Non-pigmented ciliary epithelial cell (primary cell): ENCODE data around the gene ZNF205.
"Not testable (repeated sequence)": the region's sequence is repeated elsewhere in the genome, so short reads cannot be mapped to it uniquely, and the experiment has no call there.

Experiments
- DNase-seq: peaks from one replicate; pipeline ENCODE4 v3.0.0-alpha.2; 2010; ENCODE audit warnings: low read depth

ZNF205 gene

DNA sequence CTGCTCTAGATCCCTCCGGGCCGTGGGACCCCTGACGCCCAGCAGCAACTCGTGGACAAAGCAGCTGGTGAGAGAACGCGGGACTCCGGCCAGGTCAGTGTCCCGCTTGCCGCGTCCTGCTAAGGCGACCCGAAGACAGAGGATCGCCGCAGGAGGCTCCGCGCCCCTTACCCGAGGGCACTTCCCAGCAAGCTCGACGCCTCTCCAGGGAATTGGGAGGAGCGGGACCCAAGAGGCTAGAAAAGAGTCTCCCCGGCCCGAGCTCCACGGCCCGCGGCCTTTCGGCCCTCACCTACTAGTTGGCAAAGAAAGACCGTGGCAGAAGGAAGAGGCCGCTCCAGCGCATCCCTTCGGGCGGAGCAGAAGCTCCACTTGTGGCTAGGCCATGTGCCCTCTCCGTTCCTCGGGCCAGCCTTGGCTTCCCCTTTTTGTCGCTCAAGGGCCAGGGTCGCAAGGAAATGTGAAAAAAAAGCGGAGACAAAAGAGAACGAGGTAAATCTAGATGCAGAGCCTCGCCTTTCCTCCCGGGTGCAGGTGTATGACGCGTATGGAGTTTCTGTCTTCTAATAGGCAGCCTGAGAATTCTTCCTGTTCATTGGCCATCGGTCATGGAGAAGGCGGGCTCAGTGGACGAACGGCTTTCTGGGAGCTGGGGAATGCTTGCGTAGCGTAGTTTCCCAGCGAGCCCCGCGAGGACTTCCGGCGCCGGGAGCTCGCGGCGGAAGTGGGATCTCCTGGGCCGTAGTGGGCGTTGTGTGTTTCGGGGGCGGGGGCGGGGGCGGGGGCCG lies 22.1 kb downstream of the ZNF205 start, which contains the start of gene ZNF213:
ZNF213 (plus strand) TSS at position 692 of the 788 bp plus-strand sequence. CDS start 2,252 bp downstream, outside the sequence.
- peak; percentile 89 for DNase-seq

DNA sequence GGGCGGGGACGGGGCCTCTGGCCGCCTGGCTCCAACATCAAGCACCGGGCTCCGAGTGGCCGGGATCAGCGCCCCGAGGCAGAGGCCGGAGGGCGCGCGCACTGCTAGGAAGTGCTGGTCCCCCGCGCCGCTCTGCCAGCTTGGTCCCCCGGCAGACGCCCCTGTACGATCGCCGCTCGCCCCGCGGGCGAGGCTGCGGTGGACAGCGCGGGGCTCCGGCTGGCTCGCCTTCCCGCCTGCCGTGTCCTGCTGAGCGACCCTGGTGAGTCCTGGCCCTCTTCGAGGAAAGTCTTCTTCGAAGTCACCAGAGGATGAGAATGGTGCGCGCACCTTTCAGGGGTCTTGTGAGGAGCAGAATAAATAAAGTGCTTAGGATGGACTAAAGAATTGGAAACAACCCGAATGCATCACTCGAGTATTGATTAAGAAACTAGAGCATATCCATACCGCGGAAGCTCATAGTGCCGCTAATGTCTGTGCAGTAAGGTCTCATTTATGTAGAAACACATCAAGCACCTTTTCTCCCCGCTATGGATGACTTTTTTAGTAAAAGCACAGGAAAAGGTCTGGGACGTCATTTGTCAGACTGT lies 22.8 kb downstream of the ZNF205 start:
- no peak for DNase-seq

DNA sequence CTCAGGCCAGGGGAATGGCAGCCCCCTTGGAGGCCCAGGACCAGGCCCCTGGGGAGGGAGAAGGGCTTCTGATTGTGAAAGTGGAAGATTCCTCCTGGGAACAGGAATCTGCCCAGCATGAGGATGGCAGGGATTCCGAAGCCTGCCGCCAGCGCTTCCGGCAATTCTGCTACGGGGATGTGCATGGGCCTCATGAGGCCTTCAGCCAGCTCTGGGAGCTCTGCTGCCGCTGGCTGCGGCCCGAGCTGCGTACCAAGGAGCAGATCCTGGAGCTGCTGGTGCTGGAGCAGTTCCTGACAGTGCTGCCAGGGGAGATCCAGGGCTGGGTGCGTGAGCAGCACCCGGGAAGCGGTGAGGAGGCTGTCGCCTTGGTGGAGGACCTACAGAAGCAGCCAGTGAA lies 24.9 kb downstream of the ZNF205 start:
- no peak for DNase-seq

GRCh38 chr16:3138342-3138741 lies 26.0 kb downstream of the ZNF205 start:
- no peak for DNase-seq

GRCh38 chr16:3138823-3139426 lies 26.5 kb downstream of the ZNF205 start:
- DNase-seq = no peak

DNA sequence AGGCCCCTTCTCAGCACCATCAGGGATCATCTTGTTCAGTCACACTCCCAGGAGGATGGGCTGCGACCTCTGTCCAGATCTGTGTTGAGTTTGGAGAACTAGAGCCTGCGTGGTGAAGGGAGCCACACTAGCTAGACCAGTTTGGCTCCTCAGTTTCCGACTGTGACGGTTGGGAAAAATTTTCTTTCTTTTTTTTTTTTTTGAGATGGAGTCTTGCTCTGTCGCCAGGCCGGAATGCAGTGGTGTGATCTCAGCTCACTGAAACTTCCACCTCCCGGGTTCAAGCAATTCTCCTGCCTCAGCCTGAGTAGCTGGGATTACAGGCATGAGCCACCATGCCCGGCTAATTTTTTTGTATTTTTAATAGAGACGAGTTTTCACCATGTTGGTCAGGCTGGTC lies 27.2 kb downstream of the ZNF205 start:
- DNase-seq = not testable (repeated sequence)

DNA sequence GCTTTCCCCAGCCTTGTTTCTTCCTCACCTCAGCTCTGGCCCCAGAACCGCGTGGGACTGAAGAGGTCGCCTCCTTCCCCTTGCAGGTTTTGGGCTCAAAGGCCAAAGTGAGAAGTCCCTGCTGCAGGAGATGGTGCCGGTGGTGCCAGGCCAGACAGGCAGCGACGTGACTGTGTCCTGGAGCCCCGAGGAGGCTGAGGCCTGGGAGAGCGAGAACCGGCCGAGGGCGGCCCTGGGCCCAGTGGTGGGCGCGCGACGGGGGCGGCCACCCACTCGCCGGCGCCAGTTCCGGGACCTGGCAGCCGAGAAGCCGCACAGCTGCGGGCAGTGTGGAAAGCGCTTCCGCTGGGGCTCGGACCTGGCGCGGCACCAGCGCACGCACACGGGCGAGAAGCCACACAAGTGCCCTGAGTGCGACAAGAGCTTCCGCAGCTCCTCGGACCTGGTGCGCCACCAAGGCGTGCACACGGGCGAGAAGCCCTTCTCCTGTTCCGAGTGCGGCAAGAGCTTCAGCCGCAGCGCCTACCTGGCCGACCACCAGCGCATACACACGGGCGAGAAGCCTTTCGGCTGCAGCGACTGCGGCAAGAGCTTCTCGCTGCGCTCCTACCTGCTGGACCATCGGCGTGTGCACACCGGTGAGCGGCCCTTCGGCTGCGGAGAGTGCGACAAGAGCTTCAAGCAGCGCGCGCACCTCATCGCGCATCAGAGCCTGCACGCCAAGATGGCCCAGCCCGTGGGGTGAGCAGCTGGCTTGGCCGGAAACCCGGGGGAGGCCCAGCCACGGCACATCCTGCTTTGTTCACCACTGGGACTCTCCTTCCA lies 28.4 kb downstream of the ZNF205 start:
- no peak for DNase-seq

- no peak for DNase-seq
Measured at GRCh38 chr16:3141781-3142311, 29.5 kb downstream of the ZNF205 start.

DNA sequence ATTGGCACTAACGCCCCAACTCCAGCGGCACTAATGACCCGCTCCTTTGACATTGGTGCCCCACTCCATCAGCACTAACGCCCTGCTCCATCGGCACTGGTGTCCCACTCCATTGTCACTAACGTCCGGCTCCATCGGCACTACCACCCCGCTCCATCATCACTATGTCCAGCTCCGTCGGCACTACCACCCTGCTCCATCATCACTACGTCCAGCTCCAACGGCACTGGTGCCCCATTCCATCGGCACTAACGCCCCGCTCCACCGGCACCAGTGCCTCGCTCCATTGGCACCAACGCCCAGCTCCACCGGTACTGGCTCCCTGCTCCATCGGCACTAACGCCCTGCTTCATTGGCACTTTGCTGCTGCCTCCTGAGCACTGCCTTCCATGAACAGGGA lies 29.9 kb downstream of the ZNF205 start:
- DNase-seq = no peak

DNA sequence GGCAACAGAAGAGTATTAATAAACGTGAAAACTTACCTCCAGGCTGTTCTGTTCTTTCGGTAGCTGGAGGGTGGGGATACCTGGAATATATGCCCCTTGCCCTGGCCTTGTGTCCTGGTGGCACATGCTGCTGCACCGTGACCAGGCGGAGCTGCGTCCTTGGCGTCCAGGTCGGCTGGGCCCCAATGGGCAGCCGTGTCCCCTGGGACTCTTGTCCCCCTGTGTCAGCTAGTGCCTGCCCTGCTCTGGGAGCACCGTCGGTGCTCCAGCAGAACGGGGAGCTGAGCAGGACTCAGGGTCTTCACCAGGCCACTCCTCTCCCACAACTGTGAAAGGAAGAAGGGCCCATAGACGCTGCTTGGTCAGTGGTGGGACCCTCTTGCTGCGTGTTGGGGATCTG lies 30.4 kb downstream of the ZNF205 start:
- DNase-seq = no peak

DNA sequence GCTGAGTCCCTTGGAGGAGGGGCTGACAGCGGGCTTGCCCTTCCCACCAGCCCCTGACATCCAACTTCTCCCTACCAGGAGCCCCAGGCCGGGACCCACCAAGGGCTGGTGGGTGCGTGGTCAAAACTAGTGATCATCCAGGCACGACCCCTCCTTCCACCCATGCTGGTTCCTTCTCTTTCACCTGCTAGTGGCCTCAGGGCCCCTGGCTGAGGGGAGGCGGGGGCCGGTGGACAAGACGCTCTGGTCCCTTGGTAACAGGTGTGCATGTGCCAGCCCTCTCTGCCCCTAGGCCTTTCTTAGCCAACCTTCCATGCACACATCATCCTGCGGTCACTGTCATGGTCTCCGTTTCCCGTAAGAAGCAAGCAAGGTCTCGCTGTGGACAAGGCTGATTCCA lies 30.8 kb downstream of the ZNF205 start:
- DNase-seq = no peak

- DNase-seq = no peak
Measured at GRCh38 chr16:3143598-3144320, 31.4 kb downstream of the ZNF205 start.

GRCh38 chr16:3144321-3144983 lies 32.1 kb downstream of the ZNF205 start:
- no peak for DNase-seq

DNA sequence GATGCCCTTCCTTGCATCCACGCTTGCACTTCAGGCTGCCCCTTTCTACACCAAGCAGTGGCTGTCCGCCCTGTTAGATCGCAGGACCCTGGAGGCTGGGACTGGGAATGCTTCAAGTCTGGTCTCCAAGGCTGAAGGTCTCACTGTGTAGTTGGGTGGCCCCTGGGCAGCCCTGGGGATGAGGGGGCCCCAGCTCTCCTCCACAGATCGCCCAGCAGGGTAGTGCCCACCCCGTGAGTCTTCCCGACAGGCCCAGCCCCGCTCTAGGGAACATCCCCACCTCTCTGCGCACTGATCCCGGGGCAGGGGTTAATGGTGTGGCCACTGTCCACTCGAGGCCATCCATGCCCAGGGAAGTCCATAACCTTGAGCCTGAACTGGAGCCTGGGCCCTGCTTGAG lies 32.8 kb downstream of the ZNF205 start:
- DNase-seq = no peak

GRCh38 chr16:3145660-3146059 lies 33.3 kb downstream of the ZNF205 start:
- DNase-seq = no peak

GRCh38 chr16:3147046-3147756 lies 34.8 kb downstream of the ZNF205 start:
- no peak for DNase-seq

DNA sequence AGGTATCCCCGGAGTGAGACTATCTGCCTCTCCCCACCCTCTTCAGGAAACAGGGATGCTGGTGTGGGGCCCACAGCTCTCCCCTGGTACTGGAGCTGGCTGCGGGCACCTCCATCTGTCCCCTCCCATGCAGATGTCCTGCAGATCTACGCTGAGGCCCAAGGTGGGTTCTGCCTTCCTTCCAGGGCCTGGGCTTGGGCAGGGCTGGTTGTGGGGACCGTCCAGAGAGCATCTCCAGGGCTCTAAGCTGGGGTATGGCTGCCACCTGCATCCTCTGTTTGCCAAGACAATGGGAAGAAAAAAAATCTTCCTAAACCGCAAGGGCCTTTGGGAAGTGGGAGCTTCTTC lies 35.3 kb downstream of the ZNF205 start:
- no peak for DNase-seq

DNA sequence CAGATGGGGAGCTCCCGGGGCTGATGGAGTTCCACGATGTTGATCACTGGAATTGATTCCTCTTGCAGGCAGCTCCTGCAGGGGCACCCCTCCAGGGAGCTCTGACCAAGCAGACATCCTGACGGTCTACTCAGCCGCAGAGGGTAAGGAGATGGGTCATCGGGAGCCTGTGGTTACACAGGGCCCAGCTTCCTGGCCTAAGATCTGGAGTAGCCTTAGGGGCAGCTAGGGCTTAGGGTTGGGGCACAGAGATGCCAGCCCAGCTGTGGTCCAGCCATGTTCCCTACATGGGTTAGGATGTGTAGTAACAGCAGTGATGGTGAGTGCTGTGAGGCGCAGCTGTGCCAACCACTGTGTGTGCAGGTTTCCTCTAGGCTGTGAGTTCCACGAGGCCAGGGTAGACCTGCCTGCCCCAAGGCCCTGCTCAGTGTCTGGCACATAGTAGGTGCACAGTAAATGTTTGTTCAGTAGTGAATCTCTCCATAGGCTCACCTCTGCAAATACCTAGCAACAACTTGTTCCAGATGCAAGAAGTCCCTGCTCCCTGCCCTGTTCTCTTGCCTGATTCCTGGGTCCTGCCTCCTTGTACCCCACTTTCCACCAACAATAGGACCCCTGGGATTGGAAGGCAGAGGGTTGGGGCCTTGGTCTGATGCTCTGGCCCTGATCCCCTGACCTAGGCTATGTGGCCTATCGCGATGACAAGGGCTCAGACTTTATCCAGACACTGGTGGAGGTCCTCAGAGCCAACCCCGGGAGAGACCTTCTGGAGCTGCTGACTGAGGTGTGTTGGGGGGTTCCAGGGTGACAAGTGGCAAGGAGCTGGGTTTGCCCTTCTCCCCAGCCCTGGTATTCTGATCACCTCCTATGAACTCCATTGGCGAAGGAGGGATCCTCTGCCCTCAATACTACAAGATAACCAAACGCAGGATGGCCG lies 36.1 kb downstream of the ZNF205 start:
- DNase-seq = no peak

DNA sequence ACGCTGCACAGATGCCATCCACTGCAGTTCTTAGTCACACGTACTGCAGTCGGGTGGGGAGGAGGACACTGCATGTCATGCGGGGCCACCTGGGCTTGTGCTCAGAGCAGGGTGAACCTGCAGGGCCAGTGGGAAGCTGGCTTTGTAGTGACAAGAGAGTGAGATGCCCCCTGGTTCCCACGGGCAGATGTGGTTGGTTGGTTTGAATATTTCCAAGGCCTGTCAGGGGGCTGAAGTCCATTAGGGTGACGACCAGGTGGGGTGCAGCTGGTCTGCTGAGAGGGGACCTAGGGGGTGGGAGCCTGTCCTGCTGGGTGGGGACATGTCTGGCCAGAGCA lies 36.8 kb downstream of the ZNF205 start:
- no peak for DNase-seq
